ENCODE measurements around the gene SIGLEC1. TPM values are rescaled to one million over a fixed set of nuclear protein-coding genes. Genes with fewer than 3 reads are reported as not detected.

The SIGLEC1 gene
- total RNA-seq, 1 experiment from 2014 or later, result 0.17 TPM

DNA sequence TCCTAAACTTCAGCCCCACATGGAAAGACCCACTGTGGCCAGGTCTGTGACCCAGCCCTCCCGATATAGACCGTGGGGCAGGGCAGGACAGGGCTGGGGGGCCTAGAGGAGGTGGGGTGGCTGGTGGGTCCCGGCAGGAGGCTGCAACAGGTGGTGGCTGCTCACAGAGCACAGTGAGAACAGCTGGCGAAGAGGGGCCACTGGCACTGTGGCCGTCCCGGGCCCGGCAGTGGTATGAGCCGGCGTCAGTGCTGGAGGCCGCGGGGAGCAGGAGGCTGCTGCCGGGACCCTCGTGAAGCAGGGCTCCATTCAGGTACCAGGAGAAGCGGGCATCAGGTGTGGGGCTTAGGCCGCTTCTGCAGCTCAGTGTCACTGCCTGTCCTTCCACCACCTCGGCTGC is 13.4 kb downstream of the SIGLEC1 start (continued):
- TF ChIP-seq, protein P1, sequence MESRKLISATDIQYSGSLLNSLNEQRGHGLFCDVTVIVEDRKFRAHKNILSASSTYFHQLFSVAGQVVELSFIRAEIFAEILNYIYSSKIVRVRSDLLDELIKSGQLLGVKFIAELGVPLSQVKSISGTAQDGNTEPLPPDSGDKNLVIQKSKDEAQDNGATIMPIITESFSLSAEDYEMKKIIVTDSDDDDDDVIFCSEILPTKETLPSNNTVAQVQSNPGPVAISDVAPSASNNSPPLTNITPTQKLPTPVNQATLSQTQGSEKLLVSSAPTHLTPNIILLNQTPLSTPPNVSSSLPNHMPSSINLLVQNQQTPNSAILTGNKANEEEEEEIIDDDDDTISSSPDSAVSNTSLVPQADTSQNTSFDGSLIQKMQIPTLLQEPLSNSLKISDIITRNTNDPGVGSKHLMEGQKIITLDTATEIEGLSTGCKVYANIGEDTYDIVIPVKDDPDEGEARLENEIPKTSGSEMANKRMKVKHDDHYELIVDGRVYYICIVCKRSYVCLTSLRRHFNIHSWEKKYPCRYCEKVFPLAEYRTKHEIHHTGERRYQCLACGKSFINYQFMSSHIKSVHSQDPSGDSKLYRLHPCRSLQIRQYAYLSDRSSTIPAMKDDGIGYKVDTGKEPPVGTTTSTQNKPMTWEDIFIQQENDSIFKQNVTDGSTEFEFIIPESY (IDR thresholded peaks at IDR 0.05; ENCODE audit: extremely low read depth, insufficient replicate concordance, low read length), result no peak
- TF ChIP-seq RAD21 (IDR thresholded peaks at IDR 0.05; ENCODE audit: low read depth) (no peak), TCF7L2 (IDR thresholded peaks at IDR 0.05; ENCODE audit: borderline replicate concordance, extremely low read depth, insufficient read depth, insufficient read length) (no peak), POLR2A (IDR thresholded peaks at IDR 0.05; ENCODE audit: borderline replicate concordance, extremely low read depth, insufficient read depth, insufficient read length) (no peak), EGR1 (IDR thresholded peaks at IDR 0.05; ENCODE audit: low read depth) (no peak), POLR2AphosphoS5 (IDR thresholded peaks at IDR 0.05; ENCODE audit: low read depth, low read length) (no peak), SP1 (IDR thresholded peaks at IDR 0.05; ENCODE audit: low read depth) (no peak)

DNA sequence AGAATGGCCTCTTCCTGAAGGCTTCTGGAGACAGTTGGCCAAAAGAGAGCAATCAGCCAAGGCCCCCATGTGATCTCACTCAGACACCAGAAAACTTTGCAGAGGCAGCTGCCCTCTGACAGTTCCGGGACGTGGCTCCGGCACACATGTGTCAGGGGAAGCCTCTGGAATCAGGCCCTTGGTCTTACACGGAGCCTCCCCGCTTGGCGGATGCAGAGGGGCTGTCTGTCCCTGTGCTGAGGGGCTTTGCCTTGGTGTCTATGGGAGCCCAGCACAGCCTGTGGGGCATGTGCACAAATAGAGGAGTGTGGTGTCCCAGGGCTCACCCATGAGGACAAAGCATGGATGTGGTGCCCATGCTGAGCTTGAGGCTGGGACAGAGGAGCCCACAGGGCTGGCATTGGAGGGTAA is 13.8 kb downstream of the SIGLEC1 start:
- Histone ChIP-seq H2AFZ (ENCODE audit: low read depth, low read length, poor library complexity, severe bottlenecking) (no peak overlapping the region), H3K9me3 (ENCODE audit: control insufficient read depth in 1 of 2, insufficient read depth in 1 of 2, low read depth in 1 of 2, low read length in 2 of 2) (no peaks in the 10 kb centered on the region; a peak in 1 of 4 replicates), H3K4me1 (ENCODE audit: control insufficient read depth in 1 of 2, insufficient read depth in 2 of 2, low read length in 2 of 2) (no peaks in the 10 kb centered on the region), H4K20me1 (ENCODE audit: insufficient read depth) (no peaks in the 10 kb centered on the region), H3K4me2 (ENCODE audit: low read length) (no peak overlapping the region), H3K4me3 (replicated peaks in 1 of 2; ENCODE audit: low read depth in 1 of 2, low read length in 2 of 2) (no peak overlapping the region), H3K79me2 (ENCODE audit: insufficient read depth, low read length) (no peaks in the 10 kb centered on the region), H3K9ac (ENCODE audit: low read length) (no peak overlapping the region), H3K36me3 (ENCODE audit: control insufficient read depth in 1 of 2, insufficient read depth in 2 of 2, low read length in 2 of 2) (no peaks in the 10 kb centered on the region), H3K9me2 (ENCODE audit: insufficient read depth) (no peaks in the 10 kb centered on the region), H3K27me3 (ENCODE audit: insufficient read depth, low read length) (no peaks in the 10 kb centered on the region), H3K27ac (ENCODE audit: low read depth, low read length) (no peak overlapping the region)
- ATAC-seq, result no peak
- no peak for DNase-seq (ENCODE audit: low read depth, low spot score)
- ChIA-PET CTCF (interaction anchor here (3.1 kb wide), 1 partner anchor 12 kb away, joined by 16 read pairs; no protein-coding TSS in a partner anchor), POLR2A (no interaction called here), RAD21 (ENCODE audit: low non-redundant PET in 1 of 2, low total read pairs in 2 of 2, uncharacterized antibody in 2 of 2, unreplicated experiment in 2 of 2) (no interaction called here)
- BruUV-seq (replicated peaks), result no TSS peak
- intact Hi-C loops (cut with micrococcal nuclease), result no loop called here
- TF ChIP-seq SP1 (IDR thresholded peaks at IDR 0.05; ENCODE audit: low read depth) (no peak), EZH2phosphoT487 (IDR thresholded peaks at IDR 0.05; ENCODE audit: borderline replicate concordance) (no peak), POLR2A (IDR thresholded peaks at IDR 0.05; ENCODE audit: borderline replicate concordance, extremely low read depth, insufficient read depth, insufficient read length) (no peak), POLR2AphosphoS5 (IDR thresholded peaks at IDR 0.05; ENCODE audit: low read depth, low read length) (no peak), TCF7L2 (IDR thresholded peaks at IDR 0.05; ENCODE audit: borderline replicate concordance, extremely low read depth, insufficient read depth, insufficient read length) (no peak), ZFX (IDR thresholded peaks at IDR 0.05) (no peak), YY1 (IDR thresholded peaks at IDR 0.05; ENCODE audit: extremely low read depth, insufficient replicate concordance, low read depth, low read length) (no peak), EZH2 (IDR thresholded peaks at IDR 0.05) (no peak)
- TF ChIP-seq, protein P1 (IDR thresholded peaks at IDR 0.05; ENCODE audit: extremely low read depth, insufficient replicate concordance, low read length), result no peak
- TF ChIP-seq, protein P2, sequence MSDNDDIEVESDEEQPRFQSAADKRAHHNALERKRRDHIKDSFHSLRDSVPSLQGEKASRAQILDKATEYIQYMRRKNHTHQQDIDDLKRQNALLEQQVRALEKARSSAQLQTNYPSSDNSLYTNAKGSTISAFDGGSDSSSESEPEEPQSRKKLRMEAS (IDR thresholded peaks at IDR 0.05), result no peak
- TF ChIP-seq, protein P3, sequence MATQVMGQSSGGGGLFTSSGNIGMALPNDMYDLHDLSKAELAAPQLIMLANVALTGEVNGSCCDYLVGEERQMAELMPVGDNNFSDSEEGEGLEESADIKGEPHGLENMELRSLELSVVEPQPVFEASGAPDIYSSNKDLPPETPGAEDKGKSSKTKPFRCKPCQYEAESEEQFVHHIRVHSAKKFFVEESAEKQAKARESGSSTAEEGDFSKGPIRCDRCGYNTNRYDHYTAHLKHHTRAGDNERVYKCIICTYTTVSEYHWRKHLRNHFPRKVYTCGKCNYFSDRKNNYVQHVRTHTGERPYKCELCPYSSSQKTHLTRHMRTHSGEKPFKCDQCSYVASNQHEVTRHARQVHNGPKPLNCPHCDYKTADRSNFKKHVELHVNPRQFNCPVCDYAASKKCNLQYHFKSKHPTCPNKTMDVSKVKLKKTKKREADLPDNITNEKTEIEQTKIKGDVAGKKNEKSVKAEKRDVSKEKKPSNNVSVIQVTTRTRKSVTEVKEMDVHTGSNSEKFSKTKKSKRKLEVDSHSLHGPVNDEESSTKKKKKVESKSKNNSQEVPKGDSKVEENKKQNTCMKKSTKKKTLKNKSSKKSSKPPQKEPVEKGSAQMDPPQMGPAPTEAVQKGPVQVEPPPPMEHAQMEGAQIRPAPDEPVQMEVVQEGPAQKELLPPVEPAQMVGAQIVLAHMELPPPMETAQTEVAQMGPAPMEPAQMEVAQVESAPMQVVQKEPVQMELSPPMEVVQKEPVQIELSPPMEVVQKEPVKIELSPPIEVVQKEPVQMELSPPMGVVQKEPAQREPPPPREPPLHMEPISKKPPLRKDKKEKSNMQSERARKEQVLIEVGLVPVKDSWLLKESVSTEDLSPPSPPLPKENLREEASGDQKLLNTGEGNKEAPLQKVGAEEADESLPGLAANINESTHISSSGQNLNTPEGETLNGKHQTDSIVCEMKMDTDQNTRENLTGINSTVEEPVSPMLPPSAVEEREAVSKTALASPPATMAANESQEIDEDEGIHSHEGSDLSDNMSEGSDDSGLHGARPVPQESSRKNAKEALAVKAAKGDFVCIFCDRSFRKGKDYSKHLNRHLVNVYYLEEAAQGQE (IDR thresholded peaks at IDR 0.05; ENCODE audit: low read depth), result no peak
